AG09309 (cell line): ENCODE data around the gene FGF7.
"Not testable (repeated sequence)": the region's sequence is repeated elsewhere in the genome, so short reads cannot be mapped to it uniquely, and the experiment has no call there.

Source experiments
- DNase-seq: peaks from one replicate; pipeline ENCODE4 v3.0.0-alpha.2; 2010; ENCODE audit warnings: low read depth
- H3K4me3 ChIP-seq: 2 replicates; pipeline ENCODE4 v1.5.1; 2011; ENCODE audit warnings: mild to moderate bottlenecking, low read depth, low read length, moderate library complexity; ENCODE audit not compliant: control insufficient read depth
- CTCF ChIP-seq: IDR thresholded peaks from 2 replicates; pipeline ENCODE4 v1.5.1; 2011; ENCODE audit warnings: mild to moderate bottlenecking, low read depth, low read length, inconsistent platforms; ENCODE audit not compliant: insufficient read depth, control insufficient read depth; ENCODE audit errors: missing control alignments

The FGF7 gene

GRCh38 chr15:49423021-49423420, at the start of gene FGF7:
TSS of gene FGF7 (plus strand) at chr15:49423242. CDS start at chr15:49424298, 1,056 bp downstream.
- peak; percentile 24 for TF ChIP-seq CTCF
- DNase-seq: peak; percentile 83
- peak within 1 kb of the TSS; percentile 40 for H3K4me3 ChIP-seq

DNA sequence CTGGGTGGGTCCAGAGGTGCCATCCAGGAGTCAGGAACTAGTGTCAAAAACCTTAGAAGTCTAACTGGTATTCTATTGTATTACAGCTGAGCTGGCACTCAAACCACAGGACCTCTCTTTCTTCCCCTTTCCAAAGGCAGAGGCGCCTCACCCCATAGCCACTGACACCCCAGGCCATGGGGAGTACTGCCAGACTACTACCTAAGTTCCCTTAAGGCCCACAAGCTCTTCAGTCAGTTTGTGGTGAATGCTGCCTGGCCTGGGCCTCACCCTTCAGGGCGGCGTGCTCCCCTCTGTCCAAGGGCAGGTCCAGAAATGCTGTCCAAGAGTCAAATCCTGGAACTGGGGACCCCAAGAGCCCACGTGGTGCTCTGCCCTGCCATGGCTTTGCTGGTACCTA, 43.0 kb upstream of the FGF7 start:
- TF ChIP-seq CTCF: no peak
- DNase-seq: no peak
- H3K4me3 ChIP-seq: no peak overlapping the region

- TF ChIP-seq CTCF: no peak
- DNase-seq: no peak
- no peak overlapping the region for H3K4me3 ChIP-seq
Measured at GRCh38 chr15:49380912-49381311, 42.1 kb upstream of the FGF7 start.

GRCh38 chr15:49382394-49382793, 40.6 kb upstream of the FGF7 start:
- H3K4me3 ChIP-seq: no peak overlapping the region
- no peak for DNase-seq
- no peak for TF ChIP-seq CTCF

DNA sequence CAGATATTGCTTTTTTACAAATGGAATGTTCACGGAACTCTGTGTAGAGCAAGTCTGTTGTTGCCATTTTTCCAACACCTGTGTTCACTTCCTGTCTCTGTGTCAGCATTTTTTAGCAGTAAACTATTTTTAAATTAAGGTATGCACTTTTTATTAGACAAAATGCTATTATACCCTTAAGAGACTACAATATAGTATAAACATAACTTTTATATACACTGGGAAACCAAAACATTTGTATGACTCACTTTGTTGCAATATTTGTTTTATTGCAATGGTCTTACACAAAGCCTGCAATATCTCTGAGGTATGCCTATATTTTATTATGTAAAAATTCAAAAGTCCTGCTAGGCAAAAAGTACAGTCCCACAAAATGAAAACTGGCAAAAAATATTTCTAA, 39.8 kb upstream of the FGF7 start:
- no peak for TF ChIP-seq CTCF
- H3K4me3 ChIP-seq: no peak overlapping the region
- DNase-seq: no peak

DNA sequence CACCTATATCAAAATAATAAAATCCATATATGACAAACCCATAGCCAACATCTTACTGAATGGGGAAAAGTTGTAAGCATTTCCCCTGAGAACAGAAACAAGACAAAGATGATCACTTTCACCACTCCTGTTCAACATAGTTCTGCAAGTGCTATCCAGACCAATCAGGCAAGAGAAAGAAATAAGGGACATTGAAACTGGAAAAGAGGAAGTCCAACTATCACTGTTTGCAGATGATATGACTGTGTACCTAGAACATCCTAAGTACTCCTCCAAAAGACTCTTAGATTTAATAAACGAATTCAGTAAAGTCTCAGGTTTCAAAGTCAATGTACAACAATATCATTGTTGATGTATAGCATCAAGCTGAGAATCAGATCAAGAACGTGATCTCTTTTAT, 35.6 kb upstream of the FGF7 start:
- no peak overlapping the region for H3K4me3 ChIP-seq
- TF ChIP-seq CTCF: no peak
- no peak for DNase-seq

DNA sequence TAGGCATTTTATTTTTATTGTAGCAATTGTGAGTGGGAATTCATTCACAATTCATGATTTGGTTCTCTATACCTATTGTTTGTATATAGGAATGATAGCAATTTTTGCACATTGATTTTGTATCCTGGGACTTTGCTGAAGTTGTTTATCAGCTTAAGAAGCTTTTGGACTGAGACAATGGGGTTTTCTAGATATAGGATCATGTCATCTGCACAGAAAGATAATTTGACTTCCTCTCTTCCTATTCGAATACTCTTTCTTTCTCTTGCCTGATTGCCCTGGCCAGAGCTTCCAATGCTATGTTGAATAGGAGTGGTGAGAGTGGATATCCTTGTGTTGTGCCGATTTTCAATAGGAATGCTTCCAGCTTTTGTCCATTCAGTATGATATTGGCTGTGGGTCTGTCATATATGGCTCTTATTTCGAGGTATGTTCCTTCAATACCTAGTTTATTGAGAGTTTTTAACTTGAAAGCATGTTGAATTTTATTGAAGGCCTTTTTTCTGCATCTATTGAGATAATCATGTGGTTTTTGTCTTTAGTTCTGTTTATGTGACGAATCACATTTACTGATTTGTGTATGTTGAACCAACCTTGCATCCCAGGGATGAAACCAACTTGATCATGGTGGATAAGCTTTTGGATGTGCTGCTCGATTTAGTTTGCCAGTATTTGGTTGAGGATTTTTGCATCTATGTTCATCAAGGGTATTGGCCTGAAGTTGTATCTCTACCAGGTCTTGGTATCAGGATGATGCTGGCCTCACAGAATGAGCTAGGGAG, 20.3 kb upstream of the FGF7 start:
- DNase-seq, H3K4me3 ChIP-seq: not testable (repeated sequence)
